AG09319 (cell line): Measurements from ENCODE around the gene CYP4F3.

ENCODE experiments used
- DNase-seq: peaks from one replicate; pipeline ENCODE4 v3.0.0-alpha.2; 2010; ENCODE audit warnings: low read depth; ENCODE audit errors: extremely low read depth
- CTCF ChIP-seq: IDR thresholded peaks from 2 replicates; pipeline ENCODE4 v1.5.1; 2011; ENCODE audit warnings: low read depth, mild to moderate bottlenecking, inconsistent platforms, low read length, moderate library complexity

The CYP4F3 gene

GRCh38 chr19:15613338-15613737, 27.4 kb upstream of the CYP4F3 start:
- no peak for DNase-seq

DNA sequence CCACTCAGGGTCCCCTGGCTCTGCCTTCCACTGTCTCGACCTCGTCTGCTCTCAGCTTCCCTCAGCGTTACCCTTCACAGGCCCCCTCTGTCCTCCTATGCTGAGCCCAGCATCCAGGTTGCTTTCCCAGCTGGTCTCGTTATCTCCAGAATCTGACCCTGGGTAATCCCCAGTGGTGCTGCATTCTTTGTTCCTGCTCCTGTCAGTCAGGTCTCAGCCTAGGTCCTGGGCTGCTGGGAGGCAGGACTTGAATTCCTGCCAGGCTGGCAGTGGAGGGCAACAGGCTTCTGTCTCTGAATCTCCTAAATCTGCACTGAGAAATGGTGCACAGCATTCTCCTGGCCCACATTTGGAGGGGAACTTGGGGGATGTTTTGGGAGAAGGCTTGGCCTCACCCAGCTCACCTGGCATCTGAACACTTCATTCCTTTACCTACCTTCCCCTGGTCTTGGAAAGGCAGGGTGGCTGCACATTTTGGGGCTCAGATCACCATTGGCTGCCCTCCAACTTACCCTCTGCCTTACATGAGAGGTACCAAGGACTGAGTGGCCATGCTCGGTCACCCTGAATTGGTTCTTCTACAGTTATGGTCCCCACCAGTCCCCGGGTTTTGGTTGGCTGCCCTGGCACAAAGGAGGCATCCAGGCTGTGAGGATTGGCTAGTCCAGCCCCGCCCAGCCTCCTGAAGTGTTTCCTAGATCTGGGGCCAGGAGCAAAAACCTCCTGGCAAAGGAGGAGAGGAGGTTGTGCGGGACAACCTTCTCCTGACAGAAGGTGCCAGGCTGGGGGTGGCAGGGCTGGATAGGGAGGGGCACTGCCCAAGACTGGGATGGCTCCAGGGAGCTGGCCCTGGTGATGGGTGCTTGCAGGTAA, 26.0 kb upstream of the CYP4F3 start, which contains the start of gene CYP4F8:
TSS of gene CYP4F8 (plus strand) at position 712 of the 873 bp plus-strand sequence. CDS start 399 bp downstream, outside the sequence.
- TF ChIP-seq CTCF, result no peak
- DNase-seq, result no peak

More at GRCh38 chr19:15613338-15613737, 27.4 kb upstream of the CYP4F3 start:
- no peak for TF ChIP-seq CTCF

DNA sequence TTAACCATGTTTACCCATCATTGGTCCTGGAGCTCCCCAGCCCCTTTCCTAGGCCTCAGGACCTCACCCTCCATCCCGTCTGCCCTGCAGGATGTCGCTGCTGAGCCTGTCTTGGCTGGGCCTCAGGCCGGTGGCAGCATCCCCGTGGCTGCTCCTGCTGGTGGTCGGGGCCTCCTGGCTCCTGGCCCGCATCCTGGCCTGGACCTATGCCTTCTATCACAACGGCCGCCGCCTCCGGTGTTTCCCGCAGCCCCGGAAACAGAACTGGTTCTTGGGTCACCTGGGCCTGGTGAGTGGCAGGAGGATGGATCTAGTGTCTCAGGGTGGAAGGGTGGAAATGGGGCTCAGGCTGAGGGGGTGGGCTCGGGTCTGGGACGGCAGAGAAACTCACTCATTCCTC, 25.2 kb upstream of the CYP4F3 start:
- DNase-seq, result no peak
- TF ChIP-seq CTCF, result no peak

- no peak for DNase-seq
- no peak for TF ChIP-seq CTCF
These were observed 24.5 kb upstream of the CYP4F3 start for GRCh38 chr19:15616183-15616582.

DNA sequence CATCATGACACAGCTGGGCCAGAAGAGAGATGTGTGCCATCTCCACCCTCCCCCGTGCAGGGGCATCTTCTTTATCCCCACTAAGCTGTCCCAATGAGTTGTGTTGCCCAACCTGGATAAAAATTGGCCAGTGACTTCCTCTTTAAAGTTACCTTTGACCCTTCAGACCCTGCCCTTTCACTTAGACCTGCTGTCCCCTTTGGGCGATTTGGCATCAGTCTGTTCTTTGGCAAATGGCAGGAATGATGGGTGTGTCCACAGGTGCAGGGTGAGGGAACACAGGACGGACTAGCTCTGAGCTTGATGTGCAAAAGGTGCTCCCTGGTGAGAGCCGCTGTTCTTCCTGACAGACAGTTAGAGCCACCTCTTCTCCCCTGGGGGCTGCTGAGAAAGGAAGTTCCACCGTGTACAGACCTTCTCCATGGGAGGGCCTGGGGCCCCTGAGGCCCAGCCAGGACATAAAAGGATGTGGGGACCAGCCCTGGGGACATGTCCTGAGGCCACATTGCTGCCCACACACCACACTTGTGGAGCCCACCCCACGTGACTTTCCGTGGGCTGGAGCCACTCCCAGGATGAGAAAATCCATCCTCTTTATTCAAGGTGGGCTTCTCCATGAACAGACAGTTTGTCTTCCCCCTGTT, 23.9 kb upstream of the CYP4F3 start:
- DNase-seq, result no peak
- TF ChIP-seq CTCF, result no peak

DNA sequence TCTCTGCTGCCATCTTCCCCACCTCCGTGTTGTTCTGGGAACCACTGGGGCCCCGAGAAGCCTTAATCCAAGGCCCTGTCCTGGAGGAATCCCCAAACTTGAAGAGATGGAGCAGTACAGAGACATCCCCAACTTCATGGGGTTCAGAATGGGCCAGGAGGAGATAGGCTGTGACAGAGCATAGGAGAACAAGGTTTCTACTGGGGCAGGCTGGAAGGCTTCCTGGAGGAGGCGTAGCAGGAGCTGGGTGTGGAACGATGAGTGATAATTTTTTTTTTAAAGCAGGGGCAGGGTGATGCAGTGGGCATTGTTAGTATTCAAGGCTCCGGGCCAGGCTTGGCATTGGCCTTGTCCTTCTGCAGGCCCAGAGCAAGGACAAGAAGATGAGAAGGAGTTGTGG, 22.4 kb upstream of the CYP4F3 start:
- DNase-seq, result no peak
- TF ChIP-seq CTCF, result no peak

DNA sequence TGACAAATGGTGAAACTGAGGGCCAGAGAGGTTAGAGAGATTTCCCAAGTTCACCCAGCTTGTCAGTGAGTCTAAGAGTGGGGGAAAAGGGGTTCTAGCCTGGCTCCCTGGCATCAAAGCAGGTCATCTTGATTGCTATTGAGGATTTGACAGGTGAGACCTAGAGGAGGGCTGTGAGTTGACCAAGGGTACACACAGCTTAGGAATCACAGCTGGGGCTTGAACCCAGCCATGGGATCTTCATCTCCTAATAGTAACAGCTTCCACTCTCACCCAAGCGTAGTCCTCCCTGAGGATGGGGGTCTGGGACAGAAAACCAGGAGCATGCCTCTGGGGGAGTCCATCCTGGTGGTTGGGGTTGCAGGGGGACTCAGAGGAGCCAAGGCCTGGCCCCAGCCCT, 18.9 kb upstream of the CYP4F3 start:
- DNase-seq, result no peak
- no peak for TF ChIP-seq CTCF
